ENCODE results near the gene BARD1. TPM values are rescaled to one million over a fixed set of nuclear protein-coding genes. Genes with fewer than 3 reads are reported as not detected.

Gene BARD1
- total and polyA plus RNA-seq, 2 of the 13 experiments (the other 11 are each of a cell fraction or from before 2014, with no cell fraction given) = 5.3 to 30.4 TPM

GRCh38 chr2:214765180-214765579 is 44.3 kb downstream of the BARD1 start (continued):
- no peak for TF ChIP-seq PAXIP1 (CRISPR knock-in tag; conservative IDR thresholded peaks at IDR 0.05)
- no peak for TF ChIP-seq ZNF282 (IDR thresholded peaks at IDR 0.05; ENCODE audit: partially characterized antibody)
- no peak for TF ChIP-seq ETV5 (CRISPR knock-in tag; IDR thresholded peaks at IDR 0.05; ENCODE audit: borderline replicate concordance)
- no peak for TF ChIP-seq ZNF615 (CRISPR knock-in tag; IDR thresholded peaks at IDR 0.05; ENCODE audit: borderline replicate concordance)
- no peak for TF ChIP-seq ZNF775 (CRISPR knock-in tag; IDR thresholded peaks at IDR 0.05; ENCODE audit: borderline replicate concordance)
- TF ChIP-seq ARID5B (CRISPR knock-in tag; IDR thresholded peaks at IDR 0.05) = no peak
- TF ChIP-seq KDM3A (CRISPR knock-in tag; IDR thresholded peaks at IDR 0.05; ENCODE audit: low read depth) = no peak
- no peak for TF ChIP-seq FOXP1 (IDR thresholded peaks at IDR 0.05)
- no peak for TF ChIP-seq FOXP1 (CRISPR knock-in tag; IDR thresholded peaks at IDR 0.05)
- no peak for TF ChIP-seq GATAD2A (CRISPR knock-in tag; IDR thresholded peaks at IDR 0.05)
